ENCODE results near the gene AFAP1. TPM values are rescaled to one million over a fixed set of nuclear protein-coding genes. Genes with fewer than 3 reads are reported as not detected.

Gene AFAP1
- total and polyA plus RNA-seq, 2 of the 4 experiments (the other 2 are of a cell fraction), result 48.2 to 80.9 TPM

- no TSS peak for BruUV-seq (replicated peaks)
- DNase-seq, result peak; percentile 34
- peaks cover 32 to 66% of the 10 kb centered on the region in 2 experiments; a peak in 3 of 4 replicates for H3K79me1 ChIP-seq (ENCODE audit: low read depth in 1 of 2, low read length in 2 of 2)
- in situ Hi-C loops (cut with MboI; ENCODE audit: low sequenced_read_pairs) (loop anchor here (10.0 kb wide), 1 partner anchor 223 kb away; no protein-coding TSS in a partner anchor), dilution Hi-C loops (cut with HindIII; ENCODE audit: low sequenced_read_pairs, unreplicated experiment) (no loop called here), intact Hi-C loops (cut with micrococcal nuclease) (no loop called here)
- no peak overlapping the region for H3K56ac ChIP-seq (ENCODE audit: extremely low read depth, insufficient read depth, low read length)
- H3K4ac ChIP-seq (ENCODE audit: low read depth, low read length), result no peak overlapping the region
- no peak overlapping the region for H3K9ac ChIP-seq (ENCODE audit: low read depth, low read length)
- no peak overlapping the region for H3K4me2 ChIP-seq (ENCODE audit: low read depth, low read length)
- H4K91ac ChIP-seq (ENCODE audit: insufficient read depth, low read depth, low read length), result no peak overlapping the region
- H2AK5ac ChIP-seq (ENCODE audit: low read depth, low read length), result peak overlapping the region; percentile 43; the same call in 1 of the 2 replicates
- H4K8ac ChIP-seq (ENCODE audit: low read depth in 2 of 2, low read length in 2 of 2), result no peak overlapping the region
- no peak overlapping the region for H2BK120ac ChIP-seq (ENCODE audit: low read depth, low read length)
- no peak overlapping the region for H2BK20ac ChIP-seq (ENCODE audit: low read depth, low read length)
- H2BK5ac ChIP-seq (ENCODE audit: low read depth, low read length, poor library complexity, severe bottlenecking), result no peak overlapping the region
- peaks cover 4% of the 10 kb centered on the region for H3K4me1 ChIP-seq (ENCODE audit: control insufficient read depth, insufficient read depth, low read length)
- H3K9me1 ChIP-seq (ENCODE audit: insufficient read depth, low read length), result peaks cover 15% of the 10 kb centered on the region; the same call in 1 of the 2 replicates
- WGBS, 2 experiments (ENCODE audit: extremely low coverage in 2 of 2, insufficient read length in 1 of 2), result 57% methylated on average over 8 of the region's 12 CpGs; no CpG with 5 or more reads in 1 of the 2 experiments
- no peak overlapping the region for H3K14ac ChIP-seq (replicated peaks; ENCODE audit: low read depth, low read length)
- peak overlapping the region; percentile 49 for H2AK9ac ChIP-seq (replicated peaks; ENCODE audit: low read depth, low read length, poor library complexity)
- H3K27ac ChIP-seq (ENCODE audit: insufficient read depth, low read length), result no peak overlapping the region
- no peak overlapping the region for H4K5ac ChIP-seq (ENCODE audit: low read depth, low read length)
- ChIA-PET CTCF (interaction anchor here (1.1 kb wide), 1 partner anchor 9 kb away, joined by 3 read pairs; no protein-coding TSS in a partner anchor), POLR2A (ENCODE audit: unreplicated experiment) (no interaction called here)
- ATAC-seq (ENCODE audit: low read depth), result peak; percentile 48; the same call in 1 of the 2 replicates
- no peak for TF ChIP-seq POLR2A (IDR thresholded peaks at IDR 0.05; ENCODE audit: low read depth, low read length)
- TF ChIP-seq MXI1 (IDR thresholded peaks at IDR 0.05; ENCODE audit: borderline replicate concordance, low read depth, low read length), result no peak
- no peak for TF ChIP-seq BHLHE40 (IDR thresholded peaks at IDR 0.05; ENCODE audit: low read depth, low read length)
- 0 out of 2 replicates have a peak, but pooled peaks have one; percentile 32 for TF ChIP-seq SMC3 (IDR thresholded peaks at IDR 0.05; ENCODE audit: low read depth, low read length)
- no peak for TF ChIP-seq RFX5 (IDR thresholded peaks at IDR 0.05; ENCODE audit: low read depth, low read length)
- TF ChIP-seq CEBPB (IDR thresholded peaks at IDR 0.05; ENCODE audit: low read depth, low read length), result no peak
- no peak for TF ChIP-seq CHD1 (IDR thresholded peaks at IDR 0.05; ENCODE audit: low read depth, low read length)
- no peak for TF ChIP-seq MAZ (IDR thresholded peaks at IDR 0.05; ENCODE audit: borderline replicate concordance, low read depth, low read length)
- no peak for TF ChIP-seq ELK1 (IDR thresholded peaks at IDR 0.05; ENCODE audit: borderline replicate concordance, low read depth, low read length)
- TF ChIP-seq MAFK (IDR thresholded peaks at IDR 0.05; ENCODE audit: low read depth, low read length), result no peak
- no peak for TF ChIP-seq RCOR1 (IDR thresholded peaks at IDR 0.05; ENCODE audit: insufficient replicate concordance, low read length)
- no peak for TF ChIP-seq FOS (IDR thresholded peaks at IDR 0.05; ENCODE audit: low read depth, low read length)
- peak; percentile 38; the same call in 1 of the 2 replicates for TF ChIP-seq RAD21 (IDR thresholded peaks at IDR 0.05; ENCODE audit: low read length)
- TF ChIP-seq NFE2L2 (IDR thresholded peaks at IDR 0.05; ENCODE audit: low read depth, low read length), result no peak
- TF ChIP-seq USF2 (IDR thresholded peaks at IDR 0.05; ENCODE audit: low read depth, low read length), result no peak
- peak; percentile 53 for TF ChIP-seq CTCF (conservative IDR thresholded peaks at IDR 0.05; ENCODE audit: low read depth, low read length)
- H4K20me1 ChIP-seq (ENCODE audit: insufficient read depth, low read length), result peaks cover 60% of the 10 kb centered on the region
- H3K36me3 ChIP-seq (ENCODE audit: control insufficient read depth, insufficient read depth, low read length), result peaks cover 77% of the 10 kb centered on the region
- H3K23ac ChIP-seq (ENCODE audit: low read depth, low read length), result no peak overlapping the region
- H3K4me3 ChIP-seq (ENCODE audit: insufficient read depth, low read depth, low read length), result no peak overlapping the region
- no peak overlapping the region for H2BK15ac ChIP-seq (ENCODE audit: low read depth, low read length)
- H3K9me3 ChIP-seq (ENCODE audit: control insufficient read depth, insufficient read depth, low read length), result no peaks in the 10 kb centered on the region
- peak overlapping the region; percentile 63 for H2AFZ ChIP-seq (replicated peaks; ENCODE audit: low read length, poor library complexity)
- H3K27me3 ChIP-seq (ENCODE audit: control insufficient read depth, insufficient read depth, low read length), result no peaks in the 10 kb centered on the region
- H3K18ac ChIP-seq (ENCODE audit: low read depth, low read length), result no peak overlapping the region
These were observed 177.9 kb downstream of the AFAP1 start for GRCh38 chr4:7761720-7762119.

Measured in IMR-90 (cell line).